CD4-positive, alpha-beta T cell treated with Interleukin-17A for 1 hour (primary cell): ENCODE measurements around the gene NPTX1.

Experiments
- DNase-seq: peaks from one replicate; pipeline ENCODE4 v3.0.0-alpha.2; 2020

Gene NPTX1

DNA sequence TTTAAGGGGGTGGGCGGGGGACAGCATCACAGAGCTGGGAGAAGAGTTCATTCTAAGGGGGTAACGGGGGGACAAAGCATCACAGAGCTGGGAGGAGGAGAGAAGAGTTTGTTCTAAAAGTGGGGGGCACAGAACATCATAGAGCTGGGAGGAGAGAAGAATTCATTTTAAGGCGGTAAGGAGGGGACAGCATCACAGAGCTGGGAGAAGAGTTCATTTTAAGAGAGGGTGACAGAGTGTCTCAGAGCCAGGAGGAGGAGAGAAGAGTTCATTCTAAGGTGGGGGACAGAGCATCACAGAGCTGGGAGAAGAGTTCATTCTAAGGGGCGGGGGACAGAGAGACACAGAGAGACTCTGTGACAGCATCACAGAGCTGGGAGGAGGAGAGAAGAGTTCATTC is 33.6 kb downstream of the NPTX1 start:
- no peak for DNase-seq

DNA sequence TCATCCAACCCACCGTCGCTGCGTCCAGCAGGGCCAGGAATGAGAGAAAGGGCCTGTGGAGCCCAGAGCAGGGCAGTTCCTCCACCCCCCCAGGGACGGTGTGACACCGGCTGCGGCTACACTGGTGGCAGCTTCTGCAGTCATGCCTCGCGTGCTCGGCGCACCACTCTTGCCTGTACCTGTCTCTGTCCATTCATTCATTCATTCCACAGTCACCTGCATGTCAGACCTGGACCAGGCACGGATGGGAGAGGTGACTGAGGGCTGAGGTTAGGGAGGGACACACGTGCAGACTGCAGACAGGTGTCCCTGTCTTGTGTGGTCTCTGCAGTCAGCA is 34.1 kb downstream of the NPTX1 start:
- DNase-seq, result no peak

DNA sequence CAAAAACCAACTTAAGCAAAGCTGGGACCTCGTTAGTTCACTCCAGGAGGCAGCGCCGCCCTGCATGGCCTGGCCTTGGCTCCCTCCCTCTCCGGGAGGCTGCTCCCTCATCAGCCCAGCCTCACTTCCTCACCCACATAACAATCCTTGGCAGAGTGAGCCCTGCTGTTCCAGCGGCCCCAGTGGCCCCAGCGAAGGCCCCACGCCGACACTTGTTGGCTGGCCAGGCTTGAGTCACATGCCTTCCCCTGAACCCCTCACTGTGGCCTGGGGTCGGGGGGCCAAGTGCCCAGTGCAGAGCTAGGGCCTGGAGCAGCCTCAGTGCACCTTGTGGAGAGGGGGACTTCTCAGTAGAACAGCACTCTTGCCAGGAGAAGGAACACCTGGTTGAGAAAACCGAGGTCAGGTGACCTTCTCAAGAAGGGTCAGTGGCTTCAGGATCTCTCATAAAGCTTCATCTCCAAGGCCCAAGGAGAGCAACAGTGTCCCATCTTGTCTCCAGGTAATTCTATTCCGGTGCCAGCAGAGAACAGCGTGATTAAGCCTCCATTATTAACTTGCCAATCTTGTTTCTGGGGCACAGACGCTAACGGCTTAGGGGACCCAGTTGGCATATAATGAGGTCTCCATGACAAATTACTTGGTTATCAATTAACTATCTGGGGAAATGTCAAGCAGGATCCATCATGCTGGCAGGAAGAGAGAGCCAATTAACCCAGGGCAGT is 34.6 kb downstream of the NPTX1 start:
- no peak for DNase-seq

DNA sequence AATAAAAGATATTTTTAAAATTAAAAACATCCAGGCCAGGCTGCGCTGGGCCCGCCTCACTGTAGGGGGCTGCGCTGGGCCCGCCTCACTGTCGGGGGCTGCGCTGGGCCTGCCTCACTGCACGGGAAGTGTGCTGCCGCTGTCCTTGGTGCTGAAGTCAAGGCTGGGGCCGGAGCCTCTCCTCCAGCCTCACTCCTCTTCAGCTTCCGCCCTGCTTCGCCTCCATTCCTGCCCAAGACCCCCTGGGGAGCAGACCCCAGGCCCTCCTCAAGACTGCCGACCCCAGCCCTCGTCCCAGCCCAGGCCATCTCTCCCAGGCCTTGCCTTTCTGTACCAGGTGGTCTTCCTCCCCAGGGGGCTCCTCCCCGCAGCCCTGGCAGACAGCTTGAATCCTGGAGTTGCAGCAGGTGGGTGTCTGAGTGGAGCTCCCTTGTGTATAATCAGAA is 35.3 kb downstream of the NPTX1 start:
- DNase-seq, result peak; percentile 40

DNA sequence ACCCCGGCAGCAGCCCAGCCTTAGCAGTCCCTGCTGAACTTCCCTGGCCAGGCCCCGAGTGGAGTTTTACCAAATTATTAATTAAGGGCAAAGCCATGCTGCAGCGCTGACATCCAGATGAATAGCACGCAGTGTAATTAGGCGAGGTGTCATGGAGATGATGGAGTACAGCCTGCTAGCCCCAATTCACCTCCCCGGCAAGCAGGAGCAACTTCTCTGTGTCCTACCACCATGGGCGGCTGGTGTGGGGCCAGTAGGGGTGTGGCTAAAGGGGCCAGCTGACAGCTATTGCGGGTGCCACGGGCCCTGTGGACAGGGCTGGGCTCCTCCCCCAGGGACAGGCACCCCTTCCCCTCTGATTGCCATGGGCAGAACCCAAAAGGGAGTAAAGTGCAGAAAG is 36.9 kb downstream of the NPTX1 start:
- no peak for DNase-seq

DNA sequence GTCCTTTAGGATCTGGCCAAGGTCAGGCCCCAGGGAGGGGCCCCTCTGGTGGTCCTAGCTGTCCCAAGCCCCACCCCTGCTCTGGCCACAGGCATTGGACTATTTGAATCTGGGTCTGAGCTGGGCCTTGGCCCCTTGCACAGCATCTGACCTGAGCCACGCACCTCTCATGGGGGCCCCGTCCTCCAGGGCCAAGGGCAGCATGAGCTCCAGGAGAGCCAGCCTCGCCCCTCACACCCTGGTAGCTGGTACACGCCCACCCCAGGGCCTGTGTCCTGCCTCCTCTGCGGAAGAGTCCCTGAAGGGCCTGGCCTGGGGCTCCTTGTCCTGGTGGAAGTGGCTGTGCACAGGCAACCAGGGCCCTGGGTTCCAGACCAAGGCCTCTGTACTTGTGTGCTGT is 37.6 kb downstream of the NPTX1 start:
- DNase-seq, result no peak

DNA sequence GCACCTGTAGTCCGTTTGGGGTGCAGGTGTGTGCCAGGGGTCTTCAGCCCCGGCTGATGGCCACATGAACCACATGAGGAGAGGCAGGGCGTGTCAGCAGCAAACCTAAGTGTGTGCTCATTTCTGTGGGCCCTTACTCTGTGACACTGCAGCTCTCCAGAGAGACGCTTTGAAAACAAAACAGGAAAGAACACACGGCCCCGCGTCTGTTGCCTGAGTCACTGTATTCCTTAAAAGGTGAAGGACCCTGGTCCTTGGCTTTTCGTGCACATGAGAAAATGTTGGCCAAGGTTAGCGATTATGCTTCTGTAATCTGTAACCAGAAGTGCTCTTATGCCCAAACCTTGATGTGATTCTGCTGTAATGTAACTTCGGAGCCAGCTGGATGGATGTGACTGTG is 38.9 kb downstream of the NPTX1 start:
- no peak for DNase-seq

DNA sequence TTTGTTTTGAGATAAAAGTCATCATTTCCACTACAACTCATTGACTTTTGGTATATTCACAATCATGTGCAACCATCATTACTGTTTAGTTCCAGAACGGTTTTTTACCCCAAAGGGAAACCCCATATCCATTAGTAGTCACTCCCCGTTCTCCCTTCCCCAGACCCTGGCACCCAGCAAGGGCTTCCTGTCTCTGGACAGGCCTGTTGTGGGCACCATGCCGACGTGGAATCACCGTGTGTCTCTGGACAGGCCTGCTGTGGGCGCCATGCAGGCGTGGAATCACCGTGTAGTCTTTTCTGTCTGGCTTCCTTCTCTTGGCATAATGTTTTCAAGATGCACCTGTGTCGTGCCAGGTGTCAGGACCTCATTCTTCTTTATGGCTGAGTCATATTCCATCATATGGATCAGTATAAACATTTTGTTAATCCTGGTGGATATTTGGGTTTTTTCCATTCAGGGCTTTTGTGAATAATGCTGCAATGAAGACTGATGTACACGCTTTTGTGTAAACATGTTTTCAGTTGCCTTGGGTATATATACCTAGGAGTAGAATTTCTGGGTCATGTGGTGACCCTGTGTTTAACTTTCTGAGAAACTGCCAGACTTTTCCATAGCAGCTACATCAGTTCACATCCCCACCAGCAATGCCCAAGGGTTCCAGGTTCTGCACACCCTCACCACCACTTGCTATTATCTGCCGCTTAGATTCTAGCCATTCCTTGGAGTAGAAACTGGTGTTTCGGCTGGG is 42.3 kb downstream of the NPTX1 start:
- no peak for DNase-seq

DNA sequence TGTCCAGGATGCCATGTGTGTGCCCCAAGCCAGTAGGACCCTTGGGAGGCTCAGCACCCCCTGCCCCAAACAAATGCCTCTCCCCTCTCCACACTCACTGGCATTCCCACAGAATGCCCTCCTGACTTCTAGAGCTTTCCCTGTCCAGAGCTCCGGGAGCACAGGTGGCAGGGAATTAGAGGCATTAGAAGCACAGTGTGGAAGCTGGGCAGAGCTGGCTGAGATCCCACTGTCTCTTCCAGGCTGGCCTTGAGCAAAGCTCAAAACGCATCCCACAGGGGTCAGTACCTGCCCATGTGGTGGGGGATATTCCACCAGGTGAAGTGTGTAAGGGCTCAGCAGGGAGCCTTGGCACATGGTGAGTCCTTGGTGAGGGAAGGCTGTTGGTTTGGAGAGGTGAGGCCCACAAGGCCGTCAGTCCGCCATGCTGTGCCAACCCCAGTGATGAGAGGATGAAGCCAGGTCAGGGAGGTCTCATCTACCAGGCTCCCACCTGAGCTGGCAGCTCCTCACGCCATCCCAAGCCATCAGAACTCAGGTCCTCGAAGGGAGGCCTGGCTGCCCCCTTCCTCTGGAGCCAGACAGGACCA is 43.4 kb downstream of the NPTX1 start:
- no peak for DNase-seq

DNA sequence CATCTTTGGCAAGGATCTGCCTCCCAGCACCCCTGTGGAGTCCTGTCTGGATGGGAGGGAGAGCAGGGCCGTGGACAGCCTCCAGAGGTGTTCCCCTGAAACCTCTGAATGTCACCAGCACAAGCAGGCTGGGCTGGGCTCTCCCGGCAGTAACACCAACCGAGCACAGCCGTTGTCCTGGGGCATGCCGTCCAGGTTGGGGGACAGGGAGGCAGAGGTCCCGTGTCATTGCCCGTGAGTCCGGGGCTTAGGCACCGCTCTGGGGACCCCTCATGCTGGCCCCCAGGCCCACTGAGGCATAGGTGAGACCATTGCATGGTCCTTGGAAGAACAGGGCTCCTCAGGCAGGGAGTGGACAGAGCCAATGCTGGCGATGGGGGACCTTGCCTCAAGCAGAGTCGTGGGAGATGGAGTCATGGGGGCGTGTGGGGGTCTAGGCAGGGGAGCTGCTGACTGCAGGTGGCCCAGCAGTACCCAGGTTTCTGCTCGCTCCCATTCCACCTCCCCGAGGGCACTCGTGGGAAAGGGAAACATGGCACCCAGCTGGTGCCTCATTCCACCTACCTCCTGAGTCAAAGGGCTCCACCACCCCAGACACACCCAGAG is 44.0 kb downstream of the NPTX1 start:
- DNase-seq, result no peak

DNA sequence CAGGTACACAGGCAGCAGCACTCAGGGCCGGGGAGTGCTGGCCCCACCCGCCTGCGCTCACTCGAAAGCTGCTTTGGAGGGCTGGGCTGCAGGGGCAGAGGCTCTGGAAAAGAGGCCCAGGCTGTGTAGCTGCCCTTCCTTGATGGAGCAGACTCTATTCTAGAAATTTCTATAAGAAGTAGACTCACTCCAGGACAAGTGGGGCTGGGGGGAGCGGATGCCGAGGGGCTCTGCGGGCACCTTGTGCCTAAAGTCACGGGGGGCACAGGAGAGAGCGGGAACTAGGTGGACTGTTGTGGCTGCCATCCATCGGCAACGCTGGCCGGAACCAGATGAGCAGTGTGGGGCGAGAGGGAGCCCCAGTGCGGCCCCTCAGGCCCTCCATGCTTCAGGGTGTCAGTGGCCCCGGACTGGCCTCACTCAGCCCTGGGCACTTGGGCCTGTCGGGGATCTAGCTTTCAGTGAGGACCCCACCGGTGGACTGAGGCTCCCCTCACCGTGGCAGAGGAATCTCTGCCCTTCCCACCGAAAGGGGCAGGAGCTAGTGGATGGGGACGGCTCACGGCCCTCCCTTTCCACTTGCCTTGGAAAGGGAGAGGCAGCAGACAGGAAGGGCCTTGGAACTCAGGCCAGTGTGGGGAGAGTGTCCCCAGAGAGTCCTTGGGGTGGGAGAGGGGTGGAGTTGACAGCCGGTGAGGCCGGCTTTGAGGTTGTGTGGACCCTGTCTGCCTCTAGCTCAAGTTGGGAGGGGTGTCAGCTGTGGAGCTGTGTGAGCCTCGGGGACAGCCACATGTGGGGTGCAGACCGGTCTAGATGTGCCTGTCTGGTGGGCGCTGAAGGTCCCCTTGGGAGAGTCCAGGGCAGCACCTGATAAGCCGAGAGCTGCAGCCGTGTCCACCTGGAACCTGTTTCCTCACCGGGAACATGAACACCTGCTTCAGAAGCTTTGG is 44.9 kb downstream of the NPTX1 start:
- no peak for DNase-seq

DNA sequence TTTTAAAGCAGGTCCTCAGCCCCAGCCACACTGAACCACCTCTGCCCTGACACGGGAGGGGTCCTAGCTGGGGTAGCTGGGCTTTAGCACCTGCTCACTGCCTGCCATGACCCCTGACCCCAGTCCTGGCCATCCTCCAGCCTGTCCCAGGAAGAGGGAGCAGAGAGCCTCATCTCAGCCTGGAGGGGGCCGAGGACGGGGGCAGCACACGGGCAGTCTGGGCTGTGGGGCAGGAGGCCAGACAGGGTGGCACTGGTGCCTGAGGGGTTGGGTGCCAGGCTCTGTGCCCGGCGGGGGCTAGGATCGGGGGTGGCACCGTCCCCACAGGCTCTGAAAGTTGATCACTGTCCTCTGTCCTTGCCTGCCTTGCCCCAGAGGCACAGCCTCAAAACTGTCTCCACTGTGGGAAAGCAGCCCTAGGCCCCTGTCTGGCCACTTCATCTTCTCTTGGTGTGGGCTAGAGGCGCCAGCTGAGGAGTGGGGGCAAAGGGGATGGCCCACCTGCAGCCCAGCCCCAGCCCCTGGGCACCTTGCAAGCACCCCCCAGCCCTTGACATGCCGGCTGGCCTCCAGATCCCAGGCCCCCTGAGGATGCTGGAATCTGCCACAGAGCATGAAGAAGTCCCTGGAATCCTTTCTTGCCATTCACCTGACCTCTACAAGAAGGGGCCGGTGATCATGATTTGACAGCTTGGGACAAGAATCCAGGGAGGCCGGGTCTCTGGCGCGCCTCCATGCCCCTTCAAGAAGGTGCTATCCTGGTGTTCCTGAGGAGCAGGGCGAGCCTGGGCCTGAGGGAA is 45.8 kb downstream of the NPTX1 start:
- DNase-seq, result no peak

DNA sequence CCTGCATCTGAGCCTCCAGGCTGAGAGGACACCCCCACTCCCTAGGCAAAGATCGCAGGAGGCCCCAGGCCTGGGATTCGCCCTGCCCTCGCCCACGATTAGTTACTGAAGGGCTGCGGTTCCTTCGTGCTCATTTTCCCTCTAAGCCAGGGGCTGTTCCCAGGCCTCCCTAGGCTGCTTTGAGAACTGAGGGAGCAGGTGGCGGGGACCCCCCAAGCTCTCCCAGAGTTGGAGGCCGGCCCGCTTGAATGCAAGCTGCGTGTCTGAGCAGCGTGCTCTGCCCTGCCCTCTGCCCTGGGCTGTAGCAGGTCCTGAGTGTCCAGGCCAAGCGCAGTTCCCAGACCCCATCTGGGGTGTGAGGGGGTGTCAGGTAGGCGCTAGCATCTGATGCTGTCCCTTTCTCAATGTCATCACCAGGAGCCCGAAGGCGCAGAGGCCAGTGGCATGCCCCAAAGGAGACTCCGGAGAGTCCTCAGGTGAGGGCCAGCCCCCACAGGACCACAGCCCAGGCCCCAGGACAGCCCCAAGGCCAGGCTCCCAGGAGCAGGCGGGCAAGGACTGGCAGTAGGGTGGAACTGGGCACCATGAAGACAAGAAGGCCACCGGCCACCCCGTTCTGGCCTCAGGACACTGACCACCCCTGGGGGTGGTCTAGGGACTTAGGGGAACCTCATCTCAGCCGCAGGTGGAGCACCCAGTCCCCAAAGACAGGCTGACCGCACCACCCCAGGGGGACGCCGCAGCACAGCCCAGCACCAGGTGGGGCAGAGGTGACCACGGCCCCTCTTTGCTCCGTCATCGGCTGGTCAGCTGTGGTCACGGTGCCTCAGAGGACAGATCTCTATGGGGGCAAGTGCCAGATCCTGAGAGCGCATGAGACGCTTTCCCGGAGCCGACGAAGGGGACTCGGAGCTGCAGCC is 46.8 kb downstream of the NPTX1 start:
- no peak for DNase-seq

DNA sequence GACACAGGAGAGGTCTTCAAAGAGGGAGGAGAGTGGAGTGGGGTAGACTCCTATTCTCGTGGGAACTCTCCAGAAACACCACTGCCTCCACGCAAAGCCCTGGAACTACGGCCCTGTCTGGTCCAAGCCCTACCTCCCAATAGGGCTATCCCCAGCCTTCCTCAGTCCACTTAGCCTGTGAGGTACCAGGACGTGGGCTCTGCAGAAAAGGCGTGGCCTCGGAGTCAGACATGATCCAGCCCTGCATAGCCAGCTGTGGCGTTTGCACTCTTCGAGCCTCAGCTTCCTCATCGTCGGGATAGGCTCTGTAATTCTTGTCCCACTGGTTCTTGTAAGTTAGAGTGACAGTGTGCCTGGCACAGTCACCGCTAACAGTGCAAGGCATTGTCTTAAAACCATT is 47.6 kb downstream of the NPTX1 start:
- DNase-seq, result no peak

DNA sequence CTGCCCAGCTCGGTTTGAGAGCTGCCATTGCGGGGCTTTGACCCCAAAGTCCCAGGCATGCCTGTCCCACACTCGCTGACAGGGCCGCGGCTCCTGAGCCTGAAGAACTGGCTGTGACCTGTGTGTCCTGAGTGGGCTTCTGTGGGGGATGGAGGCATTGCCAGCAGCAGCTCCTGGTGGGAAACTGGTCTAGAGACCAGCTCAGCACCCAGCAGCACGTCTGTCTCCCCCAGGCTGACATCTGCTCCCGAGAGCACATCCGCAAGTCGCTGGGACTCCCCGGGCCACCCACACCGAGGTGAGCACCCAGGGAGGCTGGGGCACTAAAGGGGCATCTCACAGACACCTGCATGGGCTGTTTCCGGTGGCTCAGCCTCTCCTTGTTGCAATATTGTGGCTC is 48.0 kb downstream of the NPTX1 start:
- DNase-seq, result no peak

DNA sequence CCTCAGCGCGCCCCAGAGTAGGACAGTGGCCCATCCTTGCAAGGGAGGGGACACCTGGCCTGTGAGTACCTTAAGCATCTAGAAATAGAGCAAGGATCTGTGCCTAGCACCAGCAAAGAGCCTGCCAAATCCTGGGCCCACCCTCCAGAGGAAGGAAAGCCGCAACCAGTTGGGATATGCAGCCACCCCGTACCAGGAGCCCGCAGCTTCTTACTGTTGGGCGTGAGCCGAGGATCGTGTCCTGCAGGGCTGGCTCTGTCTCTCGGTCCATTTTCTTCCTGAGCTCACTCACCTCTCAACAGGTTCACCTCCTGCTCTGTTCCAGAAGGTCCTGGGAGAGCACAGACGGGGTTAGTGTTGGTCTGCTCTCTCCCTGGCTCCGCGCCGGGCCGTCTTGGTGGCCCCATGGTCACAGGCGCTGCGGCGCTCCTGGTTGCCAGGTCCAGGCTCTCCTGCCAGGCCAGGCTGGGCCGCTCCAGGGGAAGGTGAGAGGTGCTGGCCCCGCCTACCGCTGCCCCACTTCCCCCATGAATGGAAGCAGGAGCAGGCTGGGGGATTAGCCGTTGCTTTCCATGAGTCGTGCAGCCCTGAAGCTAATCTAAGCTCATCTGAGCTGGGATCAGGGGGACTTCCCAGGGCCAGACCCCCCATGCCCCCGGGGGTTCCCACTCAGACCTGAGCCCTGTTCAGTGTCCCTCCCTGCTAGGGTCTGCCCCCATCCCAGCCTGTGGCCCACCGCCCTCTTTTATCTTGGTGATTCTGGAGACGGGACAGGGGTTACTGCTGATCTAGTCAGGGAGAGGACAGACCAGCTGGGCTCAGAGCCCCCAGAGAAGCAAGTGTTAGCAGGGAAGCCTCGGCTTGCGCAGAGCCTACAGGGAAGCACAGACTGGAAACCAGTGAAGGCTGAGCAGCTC is 48.8 kb downstream of the NPTX1 start:
- no peak for DNase-seq

DNA sequence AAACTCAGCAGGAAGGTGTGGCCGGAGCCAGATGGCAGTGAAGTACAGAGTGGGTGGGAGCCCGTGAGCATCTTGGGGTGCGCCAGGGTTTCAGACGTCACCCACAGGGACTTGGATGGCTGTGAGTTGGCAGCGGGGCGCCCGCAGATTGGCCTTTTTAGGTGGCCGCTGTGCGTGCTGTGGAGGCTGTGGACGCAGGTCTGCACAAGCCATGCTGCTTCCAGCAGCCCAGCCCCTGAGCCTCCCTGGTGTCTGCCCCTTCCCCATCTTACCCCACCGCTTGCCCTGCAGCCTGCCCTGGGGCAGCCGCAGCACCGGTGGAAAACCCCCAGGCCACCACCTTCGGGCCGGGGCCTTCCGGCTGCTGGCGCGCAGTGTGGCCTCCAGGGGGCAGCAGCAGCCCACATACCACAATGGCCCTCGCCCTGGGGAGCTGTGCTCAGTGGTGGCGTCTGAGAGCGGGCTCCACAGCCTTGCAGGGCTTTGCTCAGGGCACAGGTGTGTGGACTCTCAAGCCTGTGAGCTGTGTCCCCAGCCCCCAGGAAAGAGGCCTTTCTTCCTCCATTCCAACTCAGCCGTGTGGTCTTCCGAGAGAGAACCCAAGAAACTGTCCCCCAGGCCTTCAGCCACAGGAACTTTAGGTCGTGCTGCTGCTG is 49.6 kb downstream of the NPTX1 start:
- DNase-seq, result peak; percentile 89

DNA sequence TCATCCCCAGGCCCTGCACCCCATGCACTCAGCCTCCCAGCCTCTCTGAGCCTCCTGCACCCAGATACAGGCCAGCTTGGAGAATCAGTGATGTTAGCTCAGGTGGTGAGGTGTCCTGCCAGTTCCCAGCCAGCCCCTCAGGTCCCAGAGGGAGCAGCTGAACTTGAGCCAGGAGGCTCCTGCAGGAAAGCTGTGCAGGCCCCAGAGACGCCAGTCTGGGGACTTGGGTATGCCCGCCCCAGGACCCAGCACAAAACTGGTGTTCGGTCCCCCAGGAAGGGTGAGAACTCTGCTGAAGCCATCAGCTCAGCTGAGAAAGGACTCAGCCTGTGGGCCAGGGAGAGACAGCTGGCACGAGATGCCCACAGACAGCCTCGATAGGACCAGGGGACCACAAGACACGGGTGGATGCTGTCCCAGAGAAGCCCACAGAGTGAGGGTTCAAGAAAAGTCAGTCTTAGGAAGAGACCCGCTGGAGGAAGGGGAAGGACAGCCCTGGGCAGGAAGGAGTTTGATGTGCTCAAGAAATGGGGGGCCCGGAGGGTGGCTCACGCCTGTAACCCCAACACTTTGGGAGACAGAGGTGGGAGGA is 50.5 kb downstream of the NPTX1 start:
- DNase-seq, result no peak
